CD14-positive monocyte (primary cell): Measurements from ENCODE around the gene KCNMA1. TPM values are rescaled to one million over a fixed set of nuclear protein-coding genes. Genes with fewer than 3 reads are reported as not detected.

Source experiments
- DNase-seq, 3 donors: peaks; one replicate each; pipeline ENCODE4 v3.0.0-alpha.2; 2011 to 2022
- H2AFZ ChIP-seq: 2 replicates; pipeline ENCODE4 v1.6.0; 2012; ENCODE audit warnings: mild to moderate bottlenecking, low read depth, low read length, inconsistent platforms; ENCODE audit not compliant: insufficient read depth, poor library complexity, severe bottlenecking
- H3K27ac ChIP-seq, 2 donors: 1 replicate in 1 of 2; 2 replicates in 1 of 2; pipeline ENCODE4 v1.5.1; 2012 to 2013; ENCODE audit warnings: low read length in 2 of 2, control low read depth in 1 of 2, inconsistent platforms in 1 of 2, low read depth in 1 of 2, mild to moderate bottlenecking in 1 of 2
- H3K27me3 ChIP-seq, 2 donors: one replicate each; pipeline versions ENCODE4 v1.6.0 to v1.6.1; 2011 to 2013; ENCODE audit warnings: low read length in 2 of 2; ENCODE audit not compliant: control insufficient read depth in 2 of 2, insufficient read depth in 2 of 2
- H3K36me3 ChIP-seq, 2 donors: replicated peaks in 1 of 2; 1 replicate in 1 of 2; 2 replicates in 1 of 2; pipeline versions ENCODE4 v1.5.1 to v1.6.1; 2012 to 2013; ENCODE audit warnings: low read length in 2 of 2, control low read depth in 1 of 2, inconsistent platforms in 1 of 2, mild to moderate bottlenecking in 1 of 2; ENCODE audit not compliant: insufficient read depth in 2 of 2, control insufficient read depth in 1 of 2
- H3K4me1 ChIP-seq, 2 donors: 1 replicate in 1 of 2; 2 replicates in 1 of 2; pipeline versions ENCODE4 v1.5.1 to v1.6.1; 2012 to 2013; ENCODE audit warnings: low read length in 2 of 2, control low read depth in 1 of 2, inconsistent platforms in 1 of 2, mild to moderate bottlenecking in 1 of 2, moderate library complexity in 1 of 2; ENCODE audit not compliant: insufficient read depth in 2 of 2, control insufficient read depth in 1 of 2
- H3K4me2 ChIP-seq: replicated peaks from 2 replicates; pipeline ENCODE3; 2012; ENCODE audit warnings: low read length, moderate library complexity, mild to moderate bottlenecking; ENCODE audit not compliant: poor library complexity, severe bottlenecking; ENCODE audit errors: extremely low read depth
- H3K4me3 ChIP-seq, 3 experiments: fragments of 200-600 bp in 1 of 3; sonication (generic) in 1 of 3; replicated peaks in 1 of 3; 1 replicate in 2 of 3; 2 replicates in 1 of 3; pipeline ENCODE4 v1.5.1; 2011 to 2013; ENCODE audit warnings: low read length in 3 of 3, mild to moderate bottlenecking in 3 of 3, control low read depth in 2 of 3, low read depth in 2 of 3, inconsistent platforms in 1 of 3, moderate library complexity in 1 of 3
- H3K79me2 ChIP-seq: 2 replicates; pipeline ENCODE4 v1.6.0; 2012; ENCODE audit warnings: mild to moderate bottlenecking, control low read depth, inconsistent platforms, low read length, moderate library complexity; ENCODE audit not compliant: insufficient read depth
- H3K9ac ChIP-seq: 2 replicates; pipeline ENCODE4 v1.6.0; 2017; ENCODE audit warnings: low read length, mild to moderate bottlenecking; ENCODE audit not compliant: insufficient read depth, poor library complexity, severe bottlenecking
- H3K9me3 ChIP-seq, 2 donors: replicated peaks in 1 of 2; 1 replicate in 1 of 2; 2 replicates in 1 of 2; pipeline versions ENCODE4 v1.5.1 to v1.6.1; 2012 to 2013; ENCODE audit warnings: low read length in 2 of 2, control low read depth in 1 of 2; ENCODE audit not compliant: control insufficient read depth in 1 of 2, insufficient read depth in 1 of 2
- H4K20me1 ChIP-seq: 2 replicates; pipeline ENCODE4 v1.6.0; 2012; ENCODE audit warnings: mild to moderate bottlenecking, low read length, control low read depth, moderate library complexity; ENCODE audit not compliant: insufficient read depth
- H3K27ac Mint-ChIP-seq, 7 donors: one replicate each; pipeline ENCODE4 v1.8.0; 2020; ENCODE audit warnings: mild to moderate bottlenecking in 7 of 7, mixed read lengths in 7 of 7, moderate library complexity in 6 of 7, inconsistent platforms in 2 of 7
- H3K27me3 Mint-ChIP-seq, 3 donors: one replicate each; pipeline ENCODE4 v1.8.0; 2021 to 2022; ENCODE audit warnings: low read depth in 3 of 3, mild to moderate bottlenecking in 3 of 3, mixed read lengths in 3 of 3, moderate library complexity in 3 of 3, inconsistent platforms in 1 of 3
- H3K36me3 Mint-ChIP-seq, 2 donors: one replicate each; pipeline ENCODE4 v1.8.0; 2020; ENCODE audit warnings: mixed read lengths in 2 of 2, inconsistent platforms in 1 of 2, mild to moderate bottlenecking in 1 of 2
- H3K4me1 Mint-ChIP-seq: one replicate; pipeline ENCODE4 v1.8.0; 2020; ENCODE audit warnings: mild to moderate bottlenecking, mixed read lengths
- H3K4me3 Mint-ChIP-seq, 2 donors: one replicate each; pipeline ENCODE4 v1.8.0; 2020; ENCODE audit warnings: mild to moderate bottlenecking in 2 of 2, mixed read lengths in 2 of 2, moderate library complexity in 1 of 2
- H3K9me3 Mint-ChIP-seq, 7 donors: one replicate each; pipeline ENCODE4 v1.8.0; 2020 to 2022; ENCODE audit warnings: mixed read lengths in 7 of 7, mild to moderate bottlenecking in 6 of 7, moderate library complexity in 6 of 7, inconsistent platforms in 2 of 7
- CTCF ChIP-seq: fragments of 200-600 bp; IDR thresholded peaks from one replicate; pipeline ENCODE4 v1.8.0; 2022; ENCODE audit warnings: antibody characterized with exemption, mild to moderate bottlenecking
- WGBS: methylation state at CpG from one replicate; pipeline ENCODE4 v1.1.5; 2013; ENCODE audit warnings: missing lambda C conversion rate; ENCODE audit not compliant: insufficient coverage; 5-methylcytosine and 5-hydroxymethylcytosine counted together
- intact Hi-C, 2 donors: fragments of 100-400 bp; cut with micrococcal nuclease; formaldehyde crosslinking; loops; one replicate each; pipeline versions ENCODE4 v1.15.0 to v1.15.1; 2023
- polyA plus RNA-seq, 3 donors: library from polyadenylated mRNA; depleted of rRNA in 1 of 3; unstranded in 2 of 3; stranded (reverse) in 1 of 3; fragments of 300-500 nt in 2 of 3; fragments of >200 nt in 1 of 3; fragmentation: Illumina TruSeq in 2 of 3; gene quantifications; 1 replicate in 2 of 3; 2 replicates in 1 of 3; pipeline ENCODE4 v1.2.3, GENCODE V29; 2012 to 2021

Gene KCNMA1
- polyA plus RNA-seq, 3 donors, result 0.11 to 1.0 TPM; not detected in 1

- Histone ChIP-seq H3K4me2 (no peak overlapping the region), H3K9ac (no peak overlapping the region), H3K27me3 (no peaks in the 10 kb centered on the region), H4K20me1 (no peaks in the 10 kb centered on the region), H3K27ac (no peak overlapping the region), H3K4me1 (no peaks in the 10 kb centered on the region), H3K79me2 (no peaks in the 10 kb centered on the region), H3K9me3 (no peaks in the 10 kb centered on the region), H3K4me3 (no peak overlapping the region), H2AFZ (no peak overlapping the region), H3K36me3 (no peaks in the 10 kb centered on the region)
- DNase-seq, result no peak
- Mint-ChIP-seq H3K36me3 (no peaks in the 10 kb centered on the region), H3K27me3 (peaks cover 2 to 8% (median 2%) of the 10 kb centered on the region in 3 donors), H3K4me1 (no peaks in the 10 kb centered on the region), H3K9me3 (no peaks in the 10 kb centered on the region), H3K27ac (no peak overlapping the region), H3K4me3 (no peak overlapping the region)
- 100% methylated on average over 2 of the region's 4 CpGs for WGBS
- TF ChIP-seq CTCF, result no peak
- intact Hi-C loops, result no loop called here
Observed at GRCh38 chr10:77189075-77189474, 448.5 kb downstream of the KCNMA1 start.

GRCh38 chr10:77188521-77188920 is 449.1 kb downstream of the KCNMA1 start:
- Mint-ChIP-seq H3K27ac (no peak overlapping the region), H3K9me3 (no peaks in the 10 kb centered on the region), H3K4me1 (no peaks in the 10 kb centered on the region), H3K4me3 (no peak overlapping the region), H3K36me3 (no peaks in the 10 kb centered on the region), H3K27me3 (peaks cover 2 to 8% (median 2%) of the 10 kb centered on the region in 3 donors)
- H3K9ac ChIP-seq, result no peak overlapping the region
- H3K4me2 ChIP-seq, result no peak overlapping the region
- intact Hi-C loops, result no loop called here
- no peak overlapping the region for H3K4me3 ChIP-seq
- no peaks in the 10 kb centered on the region for H3K79me2 ChIP-seq
- H3K9me3 ChIP-seq, result no peaks in the 10 kb centered on the region
- H3K4me1 ChIP-seq, result no peaks in the 10 kb centered on the region
- no peak for TF ChIP-seq CTCF
- no peaks in the 10 kb centered on the region for H4K20me1 ChIP-seq
- no peak for DNase-seq
- H2AFZ ChIP-seq, result no peak overlapping the region
- H3K27me3 ChIP-seq, result no peaks in the 10 kb centered on the region
- H3K27ac ChIP-seq, result no peak overlapping the region
- no peaks in the 10 kb centered on the region for H3K36me3 ChIP-seq
